ENCODE results near the gene CTXN2. TPM values are rescaled to one million over a fixed set of nuclear protein-coding genes. Genes with fewer than 3 reads are reported as not detected.
A peak's percentile ranks its signal among the peaks of the same experiment; 100 is the strongest.

Gene CTXN2
- polyA plus RNA-seq, 1 experiment: not detected

- ChIA-PET CTCF (interaction anchor here (1.4 kb wide), 1 partner anchor 109 kb away, joined by 4 read pairs; no protein-coding TSS in a partner anchor), POLR2A (no interaction called here)
- no peak for DNase-seq (ENCODE audit: low read depth, low spot score)
- H3K27ac ChIP-seq (ENCODE audit: low read depth, low read length): no peak overlapping the region
- no peaks in the 10 kb centered on the region for H3K9me3 ChIP-seq (ENCODE audit: control insufficient read depth, insufficient read depth, low read length)
- H3K27me3 ChIP-seq (ENCODE audit: control insufficient read depth, insufficient read depth, low read length): no peaks in the 10 kb centered on the region
- H3K4me3 ChIP-seq (ENCODE audit: low read depth, low read length): no peak overlapping the region
- no peak for TF ChIP-seq CTCF (IDR thresholded peaks at IDR 0.05; ENCODE audit: low read depth, low read length)
These were observed 15.4 kb upstream of the CTXN2 start for GRCh38 chr15:48176112-48176511.

GRCh38 chr15:48176957-48177356 lies 14.5 kb upstream of the CTXN2 start:
- Histone ChIP-seq H3K9me3 (ENCODE audit: control insufficient read depth, insufficient read depth, low read length) (no peaks in the 10 kb centered on the region), H3K27ac (ENCODE audit: low read depth, low read length) (no peak overlapping the region), H3K27me3 (ENCODE audit: control insufficient read depth, insufficient read depth, low read length) (no peaks in the 10 kb centered on the region), H3K4me3 (ENCODE audit: low read depth, low read length) (no peak overlapping the region; the same call in 1 of the 2 replicates)
- DNase-seq (ENCODE audit: low read depth, low spot score): no peak
- POLR2A ChIA-PET: no interaction called here
- CTCF ChIA-PET: interaction anchor here (1.4 kb wide), 1 partner anchor 109 kb away, joined by 4 read pairs; no protein-coding TSS in a partner anchor
- TF ChIP-seq CTCF (IDR thresholded peaks at IDR 0.05; ENCODE audit: low read depth, low read length): no peak

- CTCF ChIA-PET: interaction anchor here (1.4 kb wide), 1 partner anchor 108 kb away, joined by 4 read pairs; no protein-coding TSS in a partner anchor
These were observed 14.1 kb upstream of the CTXN2 start for GRCh38 chr15:48177383-48177765.

GRCh38 chr15:48177766-48178647 lies 13.5 kb upstream of the CTXN2 start, which contains the start of gene MYEF2:
Gene MYEF2 (minus strand): TSS chr15:48178295. CDS start chr15:48178237, 58 bp downstream.
- ChIA-PET POLR2A (interaction anchor here (0.6 kb wide), 1 partner anchor 33 kb away, joined by 3 read pairs; no protein-coding TSS in a partner anchor), CTCF (interaction anchor here (1.4 kb wide), 1 partner anchor 107 kb away, joined by 4 read pairs; no protein-coding TSS in a partner anchor)
- peak; percentile 20 for DNase-seq (ENCODE audit: low read depth, low spot score)
- TF ChIP-seq CTCF (IDR thresholded peaks at IDR 0.05; ENCODE audit: low read depth, low read length): no peak
- peak within 1 kb of the TSS; percentile 64 for H3K4me3 ChIP-seq (ENCODE audit: low read depth, low read length)
- H3K9me3 ChIP-seq (ENCODE audit: control insufficient read depth, insufficient read depth, low read length): no peaks in the 10 kb centered on the region
- H3K27ac ChIP-seq (ENCODE audit: low read depth, low read length): no peak within 1 kb of the TSS
- H3K27me3 ChIP-seq (ENCODE audit: control insufficient read depth, insufficient read depth, low read length): no peaks in the 10 kb centered on the region

More at GRCh38 chr15:48177383-48177765, 14.1 kb upstream of the CTXN2 start:
- DNase-seq (ENCODE audit: low read depth, low spot score): no peak
- peak overlapping the region; percentile 64 for H3K4me3 ChIP-seq (ENCODE audit: low read depth, low read length)
- H3K9me3 ChIP-seq (ENCODE audit: control insufficient read depth, insufficient read depth, low read length): no peaks in the 10 kb centered on the region
- no peak for TF ChIP-seq CTCF (IDR thresholded peaks at IDR 0.05; ENCODE audit: low read depth, low read length)
- no peaks in the 10 kb centered on the region for H3K27me3 ChIP-seq (ENCODE audit: control insufficient read depth, insufficient read depth, low read length)
- POLR2A ChIA-PET: interaction anchor here (0.6 kb wide), 1 partner anchor 34 kb away, joined by 3 read pairs; no protein-coding TSS in a partner anchor
- no peak overlapping the region for H3K27ac ChIP-seq (ENCODE audit: low read depth, low read length)

- ChIA-PET CTCF (interaction anchor here (1.1 kb wide), 1 partner anchor 107 kb away, joined by 3 read pairs; no protein-coding TSS in a partner anchor), POLR2A (no interaction called here)
- no peak overlapping the region for H3K27ac ChIP-seq (ENCODE audit: low read depth, low read length)
- H3K27me3 ChIP-seq (ENCODE audit: control insufficient read depth, insufficient read depth, low read length): no peaks in the 10 kb centered on the region
- no peak for DNase-seq (ENCODE audit: low read depth, low spot score)
- H3K4me3 ChIP-seq (ENCODE audit: low read depth, low read length): peak overlapping the region; percentile 64
- no peaks in the 10 kb centered on the region for H3K9me3 ChIP-seq (ENCODE audit: control insufficient read depth, insufficient read depth, low read length)
- TF ChIP-seq CTCF (IDR thresholded peaks at IDR 0.05; ENCODE audit: low read depth, low read length): no peak
These were observed 12.9 kb upstream of the CTXN2 start for GRCh38 chr15:48178648-48178931.
